GM10847 (cell line): Measurements from ENCODE around the gene USP43.

Source experiments
- POLR2A ChIP-seq: IDR thresholded peaks from 2 replicates; pipeline ENCODE4 v1.6.1; 2011; ENCODE audit not compliant: insufficient read length; ENCODE audit errors: extremely low read depth

Gene USP43

GRCh38 chr17:9755083-9755482 is 109.8 kb downstream of the USP43 start:
- no peak for TF ChIP-seq POLR2A

DNA sequence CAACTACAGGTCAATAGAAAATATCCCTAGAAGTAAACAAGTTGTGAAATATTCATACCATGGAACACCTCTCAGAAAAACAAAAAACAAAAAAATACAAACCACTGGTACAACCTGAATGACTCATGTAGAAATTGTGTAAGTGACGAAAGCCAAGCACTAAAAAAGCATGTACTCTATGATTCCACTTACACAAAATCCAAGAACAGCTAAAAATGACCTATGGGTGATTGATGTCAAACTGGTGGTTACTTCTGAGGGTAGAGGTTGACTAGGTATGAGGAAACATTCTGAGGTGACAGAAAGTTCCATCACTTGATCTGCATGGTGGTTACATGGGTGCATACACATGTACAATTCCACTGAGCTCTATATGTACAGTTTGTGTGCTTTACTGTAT is 114.9 kb downstream of the USP43 start:
- no peak for TF ChIP-seq POLR2A

DNA sequence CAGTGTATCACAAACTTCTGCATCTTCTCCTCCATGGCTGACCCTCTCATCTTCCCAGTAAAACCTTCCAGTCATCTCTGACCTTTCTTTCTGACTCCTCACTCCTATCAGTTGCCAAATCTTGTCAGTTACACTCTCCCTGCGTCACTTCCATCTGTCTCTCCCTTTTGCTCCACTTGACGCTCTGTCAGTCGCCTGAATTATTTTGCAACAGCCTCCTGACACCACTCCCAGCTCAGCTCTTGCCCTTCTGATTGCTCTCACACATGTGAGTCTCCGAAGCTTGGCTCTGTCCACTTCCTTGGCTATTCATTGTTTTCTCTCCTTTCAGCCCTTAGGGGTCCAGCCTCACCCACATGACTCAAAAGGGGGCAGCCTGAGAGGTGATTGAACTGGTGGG is 118.3 kb downstream of the USP43 start:
- TF ChIP-seq POLR2A: no peak

DNA sequence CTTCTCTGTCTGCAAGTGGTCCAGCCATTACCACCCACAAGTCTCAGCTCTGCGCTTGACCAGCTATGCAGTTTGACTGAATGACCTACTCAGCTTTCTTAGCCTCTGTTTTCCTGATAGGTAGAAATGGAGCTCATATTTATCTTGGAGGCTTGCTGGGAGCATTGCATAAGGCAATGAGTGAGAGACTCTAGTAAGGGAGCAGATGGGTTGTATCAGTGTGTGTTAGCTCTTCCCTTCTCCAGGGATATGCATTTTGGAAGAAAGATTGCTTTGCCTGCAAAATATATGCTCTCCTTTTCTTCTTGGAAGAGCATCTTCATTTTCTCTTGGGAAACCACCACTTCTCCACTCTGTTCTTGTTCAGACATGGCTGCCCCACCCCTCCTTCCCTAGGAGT is 120.0 kb downstream of the USP43 start:
- TF ChIP-seq POLR2A: no peak

- no peak for TF ChIP-seq POLR2A
Observed at GRCh38 chr17:9766970-9767369, 121.7 kb downstream of the USP43 start.

DNA sequence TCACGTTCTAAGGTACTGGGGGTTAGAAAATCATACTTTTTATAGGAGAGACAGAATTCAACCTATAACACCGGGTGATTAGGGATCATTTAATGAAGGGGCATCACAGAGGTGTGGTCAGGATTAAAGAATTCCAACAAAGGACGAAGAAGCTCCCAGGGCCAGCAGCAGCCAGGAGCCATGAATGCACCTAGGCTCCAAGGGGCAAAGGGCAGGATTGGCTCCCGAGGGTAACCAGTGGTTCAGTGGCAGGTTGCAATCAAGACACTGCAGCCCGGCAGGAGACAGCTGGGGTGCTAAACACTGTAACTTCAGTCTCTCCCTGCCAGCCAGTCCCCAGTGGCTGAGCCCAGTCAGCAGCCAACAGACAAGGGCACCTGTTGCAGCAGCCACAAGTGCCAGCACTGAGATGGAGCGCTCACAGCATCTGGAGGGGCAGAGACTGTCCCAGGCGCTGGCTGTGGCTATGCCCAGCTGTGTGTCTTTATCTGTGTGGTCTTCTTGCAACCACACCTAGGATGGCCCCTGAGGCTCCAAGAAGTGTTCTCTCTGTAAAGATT is 122.2 kb downstream of the USP43 start:
- no peak for TF ChIP-seq POLR2A

- TF ChIP-seq POLR2A: no peak
Observed at GRCh38 chr17:9768381-9768934, 123.1 kb downstream of the USP43 start.

GRCh38 chr17:9769036-9769695 is 123.8 kb downstream of the USP43 start:
- TF ChIP-seq POLR2A: no peak

DNA sequence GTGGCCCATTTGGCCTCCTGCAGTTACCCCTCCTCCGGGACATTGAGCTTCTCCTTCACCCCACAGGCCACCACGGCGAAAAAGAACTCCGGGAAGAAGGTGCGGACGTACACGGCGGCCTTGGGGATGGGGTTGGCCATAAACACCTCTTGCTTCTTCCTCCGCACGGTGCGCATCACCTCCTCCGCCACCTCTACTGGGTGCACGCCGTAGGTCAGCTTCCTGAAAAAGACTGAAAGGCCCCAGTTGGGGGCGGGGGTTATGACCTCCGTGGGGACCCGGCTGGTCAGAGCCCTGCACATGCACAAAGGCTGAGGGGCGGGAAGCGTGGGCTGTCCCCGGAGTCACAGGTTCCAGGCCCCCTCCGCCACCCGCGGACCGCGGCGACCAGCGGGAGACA is 126.1 kb downstream of the USP43 start:
- no peak for TF ChIP-seq POLR2A

DNA sequence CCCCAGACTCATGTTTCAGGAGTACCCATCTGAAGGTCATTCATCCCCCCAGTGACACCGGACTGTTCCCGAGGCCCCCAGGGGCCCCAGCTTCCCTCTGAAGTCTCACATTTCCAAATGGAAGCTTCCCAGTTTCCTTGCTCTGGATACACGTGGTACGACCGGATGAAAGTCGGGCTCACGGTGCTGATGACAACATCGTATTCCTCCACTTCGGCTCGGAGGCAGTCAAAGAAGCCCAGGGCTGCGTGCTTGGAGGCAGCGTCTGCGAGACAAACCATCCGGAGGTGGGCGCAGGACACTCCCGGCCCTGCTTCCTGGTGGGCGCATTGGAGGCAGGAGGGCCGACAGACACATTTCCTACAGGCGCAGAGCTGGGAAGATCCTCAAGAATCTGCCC is 127.3 kb downstream of the USP43 start:
- no peak for TF ChIP-seq POLR2A

DNA sequence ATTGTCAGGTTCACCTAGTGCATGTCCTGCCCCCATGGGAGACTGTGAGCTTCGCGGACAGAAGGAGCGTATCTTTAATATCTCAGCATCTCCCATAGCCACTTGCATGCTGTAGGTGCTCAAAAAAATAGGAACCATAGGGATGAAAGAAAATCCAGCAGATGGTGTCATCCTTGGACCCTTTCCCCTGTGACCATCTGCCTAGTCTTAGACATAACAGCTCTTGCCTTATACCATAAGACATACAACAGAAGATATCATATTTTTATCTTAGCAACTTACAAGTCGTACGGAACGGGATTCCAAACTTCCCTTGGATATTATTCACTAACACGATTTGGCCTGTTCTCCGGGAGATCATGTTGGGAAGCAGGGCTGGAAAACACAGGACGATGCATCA is 131.6 kb downstream of the USP43 start:
- TF ChIP-seq POLR2A: no peak
